Right lung (tissue), 5 donors: Measurements from ENCODE around the gene RHBDD2. TPM values are rescaled to one million over a fixed set of nuclear protein-coding genes. Genes with fewer than 3 reads are reported as not detected.

Experiments
- DNase-seq, 2 donors: peaks; one replicate each; pipeline ENCODE4 v3.0.0-alpha.2; 2013
- polyA plus RNA-seq, 5 donors: library from polyadenylated mRNA; unstranded; fragments of 120-200 nt; gene quantifications; one replicate each; pipeline versions ENCODE4 v1.2.1 to v1.2.3, GENCODE V29; 2013; ENCODE audit warnings: inconsistent platforms in 1 of 5, low replicate concordance in 1 of 5; ENCODE audit not compliant: insufficient read length in 5 of 5, insufficient read depth in 1 of 5

The RHBDD2 gene
- polyA plus RNA-seq, 5 donors: 36.6 to 65.7 (median 45.4) TPM

- DNase-seq: no peak
These were observed 36.8 kb downstream of the RHBDD2 start for GRCh38 chr7:75915416-75916156.

DNA sequence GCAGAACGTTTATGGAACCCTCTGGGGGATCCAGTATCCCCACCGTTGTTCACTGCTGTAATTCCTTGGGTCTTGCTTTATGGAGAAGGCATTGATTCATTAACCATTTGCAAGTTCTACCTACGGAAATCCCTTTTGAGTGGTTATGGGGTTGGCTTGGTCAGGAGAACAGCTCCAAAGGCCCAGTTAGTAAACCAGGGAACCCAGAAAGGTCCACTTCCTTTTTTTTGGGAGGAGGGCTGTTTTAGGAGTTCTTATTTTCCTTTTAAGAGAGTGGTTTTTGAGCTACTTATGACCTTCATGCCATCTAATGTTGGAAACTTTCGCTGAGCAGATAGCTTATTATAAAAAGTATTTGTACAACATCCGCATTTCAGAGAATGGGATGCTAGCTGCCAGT is 37.4 kb downstream of the RHBDD2 start:
- DNase-seq: no peak

DNA sequence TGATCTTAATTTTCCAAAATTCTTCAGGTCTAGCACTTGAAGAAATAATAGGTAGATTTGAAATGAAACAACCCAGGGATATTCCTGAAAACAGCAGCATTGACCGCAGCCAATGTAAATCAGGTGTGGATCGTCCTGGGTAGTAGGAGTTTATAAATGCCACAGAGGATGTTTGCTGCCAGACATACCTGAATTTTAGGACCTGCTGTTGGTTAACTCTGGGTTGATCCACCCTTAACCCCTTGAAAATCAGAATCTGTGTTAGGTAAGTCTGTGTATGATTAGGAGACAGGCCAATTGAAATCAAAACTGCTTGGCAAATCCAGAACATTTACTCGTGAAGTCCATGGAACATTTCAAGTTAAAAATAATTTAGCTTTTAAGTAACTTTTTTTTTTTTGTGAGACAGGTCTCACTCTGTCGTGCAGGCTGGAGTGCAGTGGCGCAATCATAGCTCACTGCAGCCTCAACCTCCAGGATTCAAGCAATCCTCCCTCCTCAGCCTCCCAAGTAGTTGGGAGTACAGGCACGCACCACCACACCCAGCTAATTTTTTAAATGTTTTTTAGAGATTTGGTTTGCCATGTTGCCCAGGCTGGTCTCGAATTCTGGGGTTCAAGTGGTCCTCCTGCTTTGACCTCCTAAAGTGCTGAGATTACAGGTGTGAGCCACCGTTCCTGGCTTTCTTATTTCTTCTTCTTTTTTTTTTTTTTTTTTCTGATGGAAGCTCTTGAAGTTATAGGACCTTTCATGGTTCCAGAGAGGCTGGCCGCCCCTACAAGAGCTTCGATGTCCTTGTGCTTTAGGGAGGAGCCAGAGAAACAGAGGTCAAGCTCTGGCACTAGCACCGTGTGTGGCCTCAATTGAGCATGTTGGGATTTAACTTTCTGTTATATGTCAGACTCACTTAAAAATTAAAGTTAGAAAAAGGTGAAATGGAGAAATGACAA is 38.1 kb downstream of the RHBDD2 start:
- no peak for DNase-seq

GRCh38 chr7:75920431-75921161 is 41.8 kb downstream of the RHBDD2 start:
- DNase-seq: no peak

DNA sequence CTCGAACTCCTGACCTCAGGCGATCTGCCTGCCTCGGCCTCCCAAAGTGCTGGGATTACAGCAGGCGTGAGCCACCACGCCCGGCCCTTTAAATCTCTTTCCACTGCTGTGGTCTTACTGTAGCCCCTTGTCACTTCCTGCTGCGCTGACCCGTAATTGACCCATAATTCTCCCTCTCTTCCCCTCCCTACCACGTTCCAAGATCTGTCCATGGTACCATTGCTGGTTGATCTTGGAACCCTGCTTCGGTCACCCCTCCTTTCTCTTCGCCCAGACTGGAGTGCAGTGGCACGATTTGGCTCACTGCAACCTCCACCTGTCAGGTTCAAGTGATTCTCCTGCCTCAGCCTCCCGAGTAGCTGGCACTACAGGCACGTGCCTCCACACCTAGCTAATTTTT is 42.6 kb downstream of the RHBDD2 start:
- no peak for DNase-seq

GRCh38 chr7:75922966-75923603 is 44.3 kb downstream of the RHBDD2 start:
- DNase-seq: no peak

- no peak for DNase-seq
These were observed 45.4 kb downstream of the RHBDD2 start for GRCh38 chr7:75924256-75924655.

DNA sequence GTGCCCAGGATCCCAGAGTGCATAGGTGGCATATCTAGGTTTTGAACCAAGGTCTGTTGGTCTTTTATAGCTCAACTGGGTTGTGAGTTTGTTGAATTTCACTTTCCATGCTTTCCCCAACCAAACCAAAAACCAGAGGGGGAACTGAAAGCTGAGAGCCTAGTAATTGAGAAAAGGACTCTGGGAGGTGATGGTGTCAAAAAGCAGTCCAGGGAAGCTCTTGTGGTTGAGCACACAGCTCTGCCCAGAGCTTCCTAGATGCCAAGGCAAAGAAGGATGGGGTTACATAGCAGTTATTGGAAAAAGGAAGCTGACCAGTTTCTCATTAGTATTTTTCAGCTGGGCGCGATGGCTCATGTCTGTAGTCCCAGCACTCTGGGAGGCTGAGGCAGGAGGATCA is 46.1 kb downstream of the RHBDD2 start:
- DNase-seq: no peak

- DNase-seq: no peak
These were observed 47.0 kb downstream of the RHBDD2 start for GRCh38 chr7:75925717-75926435.

DNA sequence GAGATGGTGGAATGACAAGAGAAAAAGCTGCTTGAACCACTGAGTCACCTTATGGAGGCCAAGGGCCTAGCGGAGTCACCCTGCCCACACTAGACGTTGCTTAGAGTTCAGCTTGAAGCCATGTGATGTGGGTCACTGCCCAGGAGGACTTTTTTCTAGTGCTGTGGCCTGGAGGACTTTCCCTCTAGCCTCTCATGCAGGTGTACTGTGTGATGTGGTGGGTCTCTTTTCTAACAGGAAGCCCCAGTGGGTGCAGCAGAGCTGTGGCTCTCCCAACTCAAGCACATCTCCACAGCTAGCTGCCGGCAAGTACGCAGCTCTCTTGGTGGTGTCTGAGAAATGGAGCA is 49.7 kb downstream of the RHBDD2 start:
- DNase-seq: no peak

GRCh38 chr7:75931680-75932079 is 52.8 kb downstream of the RHBDD2 start:
- no peak for DNase-seq

GRCh38 chr7:75937958-75938786 is 59.3 kb downstream of the RHBDD2 start:
- no peak for DNase-seq

Other genes with a start within 250 kb of the RHBDD2 start
- 10 to 100 TPM; 33.4 to 44.7 (median 41.7) TPM for gene HIP1, start 140.1 kb upstream of the RHBDD2 start, polyA plus RNA-seq
- gene CCL26, start 106.8 kb upstream of the RHBDD2 start, polyA plus RNA-seq: under 1 TPM in 3 of 5 donors, not detected in 2; 0.21 to 0.73 (median 0.59) TPM
- 1 to 10 TPM in 1 of 5 donors, under 1 TPM in 3, not detected in 1; 0.20 to 2.5 (median 0.49) TPM for gene CCL24, start 65.2 kb upstream of the RHBDD2 start, polyA plus RNA-seq
- gene POR, start 36.1 kb downstream of the RHBDD2 start, polyA plus RNA-seq: 10 to 100 TPM; 40.9 to 62.8 (median 48.1) TPM
- 10 to 100 TPM; 34.0 to 45.8 (median 42.5) TPM for gene TMEM120A, start 115.6 kb downstream of the RHBDD2 start, polyA plus RNA-seq
- gene STYXL1, start 169.0 kb downstream of the RHBDD2 start, polyA plus RNA-seq: 10 to 100 TPM; 33.6 to 45.6 (median 43.2) TPM
- gene MDH2, start 169.1 kb downstream of the RHBDD2 start, polyA plus RNA-seq: 100 to 1,000 TPM; 119 to 213 (median 152) TPM